NCI-H128 (cell line): Measurements from ENCODE around the gene MDC1.

ENCODE experiments used
- DNase-seq: peaks from one replicate; lab custom pipeline; 2025; ENCODE audit not compliant: unreplicated experiment; lab: John Stamatoyannopoulos, UW

The MDC1 gene

GRCh38 chr6:30747902-30748769 lies 31.1 kb upstream of the MDC1 start:
- DNase-seq: no peak

- DNase-seq: no peak
These were observed 30.2 kb upstream of the MDC1 start for GRCh38 chr6:30747300-30747687.

- DNase-seq: peak; percentile 5
These were observed 27.1 kb upstream of the MDC1 start, which contains the start of gene IER3 for GRCh38 chr6:30744054-30744805. Gene IER3 (minus strand): TSS chr6:30744547. CDS start chr6:30744518, 29 bp downstream.

GRCh38 chr6:30743099-30744053 lies 26.3 kb upstream of the MDC1 start:
- no peak for DNase-seq

GRCh38 chr6:30742316-30743098 lies 25.4 kb upstream of the MDC1 start, which contains the start of gene FLOT1:
Gene FLOT1 (minus strand): TSS chr6:30742687. CDS start chr6:30742189, 498 bp downstream.
- DNase-seq: peak; percentile 50

GRCh38 chr6:30741789-30742315 lies 24.8 kb upstream of the MDC1 start:
- DNase-seq: no peak

- no peak for DNase-seq
These were observed 24.1 kb upstream of the MDC1 start for GRCh38 chr6:30741063-30741779.

GRCh38 chr6:30740540-30740870 lies 23.4 kb upstream of the MDC1 start:
- no peak for DNase-seq

GRCh38 chr6:30738532-30738931 lies 21.5 kb upstream of the MDC1 start:
- no peak for DNase-seq

- DNase-seq: no peak
These were observed 18.7 kb upstream of the MDC1 start for GRCh38 chr6:30735668-30736314.

- DNase-seq: no peak
These were observed 15.3 kb upstream of the MDC1 start for GRCh38 chr6:30732237-30732943.

- DNase-seq: peak; percentile 53
These were observed 13.7 kb upstream of the MDC1 start for GRCh38 chr6:30730601-30731435.

- DNase-seq: no peak
These were observed 11.0 kb upstream of the MDC1 start for GRCh38 chr6:30727920-30728553.

GRCh38 chr6:30726506-30727413 lies 9.7 kb upstream of the MDC1 start:
- no peak for DNase-seq

GRCh38 chr6:30725713-30726505 lies 8.8 kb upstream of the MDC1 start:
- no peak for DNase-seq
